GM23338 (cell line): Measurements from ENCODE around the gene MARK3. TPM values are rescaled to one million over a fixed set of nuclear protein-coding genes. Genes with fewer than 3 reads are reported as not detected.

Experiments
- ATAC-seq: fragments of 200-7000 bp; cut with Tn5 transposase; 3 replicates; pipeline ENCODE4 v1.9.1; 2020
- DNase-seq: peaks from one replicate; pipeline ENCODE4 v3.0.0-alpha.2; 2015; ENCODE audit warnings: low spot score
- H2AFZ ChIP-seq: fragments of 200-600 bp; sonication (generic); 2 replicates; pipeline ENCODE4 v1.8.0; 2016; ENCODE audit warnings: antibody characterized with exemption, mild to moderate bottlenecking, moderate library complexity
- H3F3A ChIP-seq: fragments of 200-600 bp; sonication (generic); replicated peaks from 2 replicates; pipeline ENCODE4 v1.8.0; 2017; ENCODE audit warnings: antibody characterized with exemption, mixed run types, low read depth
- H3K27ac ChIP-seq: fragments of 200-600 bp; sonication (generic); 2 replicates; pipeline ENCODE4 v1.6.1; 2016; ENCODE audit warnings: low read depth
- H3K27me3 ChIP-seq: fragments of 200-600 bp; sonication (generic); 2 replicates; pipeline ENCODE4 v1.8.0; 2016; ENCODE audit warnings: mild to moderate bottlenecking, mixed run types, moderate library complexity; ENCODE audit not compliant: insufficient read depth
- H3K36me3 ChIP-seq: fragments of 200-600 bp; sonication (generic); 2 replicates; pipeline ENCODE4 v1.8.0; 2016; ENCODE audit warnings: mild to moderate bottlenecking; ENCODE audit not compliant: insufficient read depth
- H3K4me1 ChIP-seq: fragments of 200-600 bp; sonication (generic); 2 replicates; pipeline ENCODE4 v1.8.0; 2016; ENCODE audit warnings: mild to moderate bottlenecking, moderate library complexity; ENCODE audit not compliant: insufficient read depth
- H3K4me2 ChIP-seq: fragments of 200-600 bp; sonication (generic); 2 replicates; pipeline ENCODE4 v1.7.1; 2017; ENCODE audit warnings: mixed run types
- H3K4me3 ChIP-seq: fragments of 200-600 bp; sonication (generic); 2 replicates; pipeline ENCODE4 v1.6.1; 2016; ENCODE audit warnings: mixed run types
- H3K79me2 ChIP-seq: fragments of 200-600 bp; sonication (generic); replicated peaks from 2 replicates; pipeline ENCODE4 v1.8.0; 2017; ENCODE audit warnings: mild to moderate bottlenecking; ENCODE audit not compliant: insufficient read depth
- H3K9me2 ChIP-seq: fragments of 200-600 bp; sonication (generic); 2 replicates; pipeline ENCODE4 v1.8.0; 2017; ENCODE audit not compliant: insufficient read depth
- H4K20me1 ChIP-seq: fragments of 200-600 bp; sonication (generic); replicated peaks from 2 replicates; pipeline ENCODE4 v1.8.0; 2017; ENCODE audit warnings: mild to moderate bottlenecking; ENCODE audit not compliant: insufficient read depth
- H3K27ac Mint-ChIP-seq: 2 replicates; pipeline ENCODE4 v1.8.0; 2020; ENCODE audit warnings: inconsistent platforms, mild to moderate bottlenecking, moderate library complexity, mixed read lengths
- H3K27me3 Mint-ChIP-seq: 3 replicates; pipeline ENCODE4 v1.8.0; 2022; ENCODE audit warnings: low read depth, mild to moderate bottlenecking, moderate library complexity, mixed read lengths, inconsistent platforms; ENCODE audit not compliant: insufficient read depth, poor library complexity
- H3K36me3 Mint-ChIP-seq: 3 replicates; pipeline ENCODE4 v1.8.0; 2021; ENCODE audit warnings: low read depth, mild to moderate bottlenecking, inconsistent platforms, moderate library complexity, mixed read lengths
- H3K4me1 Mint-ChIP-seq: 3 replicates; pipeline ENCODE4 v1.8.0; 2020; ENCODE audit warnings: mild to moderate bottlenecking, inconsistent platforms, mixed read lengths
- H3K4me3 Mint-ChIP-seq: 3 replicates; pipeline ENCODE4 v1.8.0; 2021; ENCODE audit warnings: moderate library complexity, mild to moderate bottlenecking, inconsistent platforms, mixed read lengths
- H3K9me3 Mint-ChIP-seq: 3 replicates; pipeline ENCODE4 v1.8.0; 2020; ENCODE audit warnings: moderate library complexity, mild to moderate bottlenecking, inconsistent platforms, mixed read lengths
- CREB1 ChIP-seq: fragments of 250-450 bp; sonication (Bioruptor Pico); IDR thresholded peaks from 2 replicates; pipeline ENCODE4 v1.5.0; 2020; ENCODE audit warnings: low read depth, mild to moderate bottlenecking, moderate library complexity
- CTCF ChIP-seq, 2 experiments: fragments of 200-600 bp in 1 of 2; sonication (generic) in 1 of 2; conservative IDR thresholded peaks; 2 replicates each; pipeline versions ENCODE4 v1.5.1 to v1.6.1; 2016 to 2017; ENCODE audit warnings: antibody characterized with exemption in 2 of 2, low read depth in 2 of 2, mild to moderate bottlenecking in 2 of 2, moderate library complexity in 1 of 2
- ETS1 ChIP-seq: IDR thresholded peaks from 2 replicates; pipeline ENCODE4 v1.6.1; 2016; ENCODE audit warnings: antibody characterized with exemption
- JUNB ChIP-seq: IDR thresholded peaks from one replicate; pipeline ENCODE4 v1.6.1; 2016; ENCODE audit warnings: antibody characterized with exemption; ENCODE audit not compliant: unreplicated experiment
- NANOG ChIP-seq: IDR thresholded peaks from 2 replicates; pipeline ENCODE4 v1.6.1; 2016; ENCODE audit warnings: antibody characterized with exemption, borderline replicate concordance
- ZNF462 ChIP-seq: fragments of 250-450 bp; sonication (Bioruptor Pico); IDR thresholded peaks from 2 replicates; pipeline ENCODE4 v1.5.0; 2020; ENCODE audit warnings: mild to moderate bottlenecking, moderate library complexity
- polyA plus RNA-seq: library from polyadenylated mRNA; unstranded; fragments of >200 nt; fragmentation: Nextera tagmentation; extraction: Ambion mirVana; gene quantifications from 2 replicates; pipeline ENCODE4 v1.2.1, GENCODE V29; 2016
- total RNA-seq: library from RNA; depleted of rRNA; stranded (reverse); fragments of >200 nt; shearing (Covaris generic); gene quantifications from 2 replicates; pipeline ENCODE4 v1.2.3, GENCODE V29; 2014

Gene MARK3
- total and polyA plus RNA-seq, 2 experiments from 2014 or later: 45.9 to 69.7 TPM

GRCh38 chr14:103549361-103550311 lies 164.4 kb downstream of the MARK3 start:
- Histone ChIP-seq H3K27ac (no peak overlapping the region), H3K4me2 (no peak overlapping the region), H4K20me1 (no peaks in the 10 kb centered on the region), H3F3A (no peaks in the 10 kb centered on the region), H2AFZ (no peak overlapping the region), H3K4me3 (no peak overlapping the region), H3K79me2 (no peaks in the 10 kb centered on the region), H3K4me1 (no peaks in the 10 kb centered on the region), H3K36me3 (no peaks in the 10 kb centered on the region), H3K27me3 (no peaks in the 10 kb centered on the region), H3K9me2 (no peaks in the 10 kb centered on the region)
- H3K27me3 Mint-ChIP-seq: peaks cover 8% of the 10 kb centered on the region
- H3K36me3 Mint-ChIP-seq: no peaks in the 10 kb centered on the region; the same call in 2 of the 3 replicates
- DNase-seq: no peak
- no peaks in the 10 kb centered on the region for H3K9me3 Mint-ChIP-seq
- peak; percentile 10 for ATAC-seq
- H3K27ac Mint-ChIP-seq: no peak overlapping the region
- no peak for TF ChIP-seq ETS1
- TF ChIP-seq NANOG: no peak
- no peak for TF ChIP-seq JUNB
- TF ChIP-seq CREB1: no peak
- no peak for TF ChIP-seq ZNF462
- peak in 1 of 2 experiments; percentile 33; a peak in 2 of 4 replicates for TF ChIP-seq CTCF (conservative IDR thresholded peaks at IDR 0.05; ENCODE audit: low read depth in 2 of 2)
- H3K4me3 Mint-ChIP-seq: no peak overlapping the region
- H3K4me1 Mint-ChIP-seq: peaks cover 5% of the 10 kb centered on the region; the same call in 1 of the 3 replicates
